CD4-positive, alpha-beta memory T cell (primary cell): Measurements from ENCODE around the gene RPL22L1. TPM values are rescaled to one million over a fixed set of nuclear protein-coding genes. Genes with fewer than 3 reads are reported as not detected.

Experiments
- CTCF ChIA-PET: fragments of 350-600 bp; sonication (Branson Sonifier 250); formaldehyde crosslinking; loops from one replicate; lab custom pipeline; 2021; ENCODE audit warnings: inconsistent platforms; ENCODE audit not compliant: partially characterized antibody; lab: Charles Lee
- POLR2A ChIA-PET: fragments of 350-600 bp; sonication (Branson Sonifier 250); formaldehyde crosslinking; loops from one replicate; lab custom pipeline; 2021; ENCODE audit not compliant: partially characterized antibody; lab: Charles Lee
- DNase-seq, 5 donors: peaks; one replicate each; pipeline versions ENCODE4 v3.0.0 to v3.0.0-alpha.2; 2020 to 2022; ENCODE audit warnings: mixed read lengths in 1 of 5
- H3K27ac ChIP-seq: one replicate; pipeline ENCODE4 v1.7.0; 2013; ENCODE audit warnings: low read depth, low read length
- H3K27me3 ChIP-seq: 2 replicates; pipeline ENCODE4 v1.7.0; 2013; ENCODE audit warnings: mild to moderate bottlenecking, low read length, moderate library complexity; ENCODE audit not compliant: insufficient read depth
- H3K36me3 ChIP-seq: 2 replicates; pipeline ENCODE4 v1.7.0; 2013; ENCODE audit warnings: mild to moderate bottlenecking, low read length, moderate library complexity; ENCODE audit not compliant: insufficient read depth
- H3K4me1 ChIP-seq: 2 replicates; pipeline ENCODE4 v1.7.0; 2013; ENCODE audit warnings: mild to moderate bottlenecking, low read length, moderate library complexity; ENCODE audit not compliant: insufficient read depth
- H3K4me3 ChIP-seq, 2 donors: one replicate each; pipeline ENCODE4 v1.7.0; 2013; ENCODE audit warnings: low read length in 2 of 2, mild to moderate bottlenecking in 1 of 2
- H3K9me3 ChIP-seq, 2 donors: one replicate each; pipeline ENCODE4 v1.7.0; 2013; ENCODE audit warnings: low read length in 2 of 2, control low read depth in 1 of 2; ENCODE audit not compliant: control insufficient read depth in 1 of 2
- H3K27ac Mint-ChIP-seq, 7 donors: one replicate each; pipeline ENCODE4 v1.8.0; 2020 to 2021; ENCODE audit warnings: mixed read lengths in 7 of 7, mild to moderate bottlenecking in 6 of 7, inconsistent platforms in 3 of 7, moderate library complexity in 3 of 7
- H3K27me3 Mint-ChIP-seq, 2 donors: one replicate each; pipeline ENCODE4 v1.8.0; 2020 to 2021; ENCODE audit warnings: mixed read lengths in 2 of 2
- H3K36me3 Mint-ChIP-seq, 2 donors: one replicate each; pipeline ENCODE4 v1.8.0; 2020 to 2021; ENCODE audit warnings: mixed read lengths in 2 of 2, inconsistent platforms in 1 of 2, mild to moderate bottlenecking in 1 of 2
- H3K4me1 Mint-ChIP-seq, 4 donors: one replicate each; pipeline ENCODE4 v1.8.0; 2020 to 2021; ENCODE audit warnings: mixed read lengths in 4 of 4, mild to moderate bottlenecking in 1 of 4
- H3K4me3 Mint-ChIP-seq, 8 donors: one replicate each; pipeline ENCODE4 v1.8.0; 2020 to 2021; ENCODE audit warnings: mixed read lengths in 8 of 8, mild to moderate bottlenecking in 7 of 8, moderate library complexity in 6 of 8, inconsistent platforms in 3 of 8
- H3K9me3 Mint-ChIP-seq, 8 donors: one replicate each; pipeline ENCODE4 v1.8.0; 2020 to 2021; ENCODE audit warnings: mixed read lengths in 8 of 8, mild to moderate bottlenecking in 5 of 8, inconsistent platforms in 3 of 8, moderate library complexity in 1 of 8
- intact Hi-C: fragments of 100-400 bp; cut with micrococcal nuclease; formaldehyde crosslinking; loops from one replicate; pipeline ENCODE4 v1.15.1; 2023
- polyA plus RNA-seq, 2 donors: library from polyadenylated mRNA; unstranded; fragments of 300-500 nt; fragmentation: Illumina TruSeq; gene quantifications; one replicate each; pipeline ENCODE4 v1.2.3, GENCODE V29; 2021
- total RNA-seq, 2 experiments: library from RNA; stranded (reverse); gene quantifications; one replicate each; pipeline ENCODE4 v1.2.3, GENCODE V29; 2021

The RPL22L1 gene
- total and polyA plus RNA-seq, 4 experiments from 2014 or later, result 27.2 to 43.1 (median 32.1) TPM

- Histone ChIP-seq H3K27me3 (no peaks in the 10 kb centered on the region), H3K4me1 (no peaks in the 10 kb centered on the region), H3K36me3 (no peaks in the 10 kb centered on the region), H3K9me3 (no peaks in the 10 kb centered on the region), H3K4me3 (no peak overlapping the region), H3K27ac (no peak overlapping the region)
- POLR2A ChIA-PET, result no interaction called here
- H3K4me1 Mint-ChIP-seq, result peaks cover 0 to 2% (median under 1%) of the 10 kb centered on the region in 4 donors
- H3K4me3 Mint-ChIP-seq, result no peak overlapping the region
- no peak for DNase-seq
- no peak overlapping the region for H3K27ac Mint-ChIP-seq
- CTCF ChIA-PET, result no interaction called here
- H3K9me3 Mint-ChIP-seq, result no peaks in the 10 kb centered on the region
- H3K36me3 Mint-ChIP-seq, result no peaks in the 10 kb centered on the region
- peaks cover 7 to 15% of the 10 kb centered on the region in 2 donors for H3K27me3 Mint-ChIP-seq
- intact Hi-C loops, result no loop called here
Observed at GRCh38 chr3:170816841-170817240, 53.2 kb downstream of the RPL22L1 start.

- H3K9me3 ChIP-seq, result no peaks in the 10 kb centered on the region
- POLR2A ChIA-PET, result no interaction called here
- H3K27ac Mint-ChIP-seq, result no peak overlapping the region
- peaks cover 5 to 12% of the 10 kb centered on the region in 2 donors for H3K27me3 Mint-ChIP-seq
- H3K36me3 Mint-ChIP-seq, result no peaks in the 10 kb centered on the region
- no peak overlapping the region for H3K27ac ChIP-seq
- H3K27me3 ChIP-seq, result no peaks in the 10 kb centered on the region
- CTCF ChIA-PET, result no interaction called here
- H3K4me1 ChIP-seq, result no peaks in the 10 kb centered on the region
- DNase-seq, result no peak
- H3K4me1 Mint-ChIP-seq, result peaks cover 0 to 4% (median under 1%) of the 10 kb centered on the region in 4 donors
- no peak overlapping the region for H3K4me3 ChIP-seq
- intact Hi-C loops, result no loop called here
- H3K4me3 Mint-ChIP-seq, result no peak overlapping the region
- no peaks in the 10 kb centered on the region for H3K9me3 Mint-ChIP-seq
- H3K36me3 ChIP-seq, result no peaks in the 10 kb centered on the region
Observed at GRCh38 chr3:170816341-170816740, 53.7 kb downstream of the RPL22L1 start.

DNA sequence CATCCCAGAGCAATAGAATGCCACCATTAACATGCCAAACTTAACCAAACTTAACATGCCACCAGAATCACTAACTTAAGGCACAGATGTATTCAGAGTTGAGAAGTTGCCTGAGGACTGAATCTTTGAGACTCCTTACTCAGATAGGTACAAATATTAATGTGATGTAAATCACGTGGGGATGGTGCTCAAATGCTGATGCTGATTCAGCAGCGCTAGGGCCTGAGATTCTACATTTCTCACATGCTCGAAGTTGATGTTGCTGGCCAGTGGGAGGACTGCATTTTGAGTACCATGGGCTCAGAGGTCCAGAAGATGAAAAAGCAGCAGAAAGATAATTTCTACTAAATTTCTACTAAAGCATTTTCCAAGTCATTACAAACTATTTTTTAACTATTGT, 54.1 kb downstream of the RPL22L1 start:
- Histone ChIP-seq H3K4me1 (no peaks in the 10 kb centered on the region), H3K9me3 (no peaks in the 10 kb centered on the region), H3K27me3 (no peaks in the 10 kb centered on the region), H3K27ac (no peak overlapping the region), H3K4me3 (no peak overlapping the region), H3K36me3 (no peaks in the 10 kb centered on the region)
- Mint-ChIP-seq H3K9me3 (no peaks in the 10 kb centered on the region), H3K36me3 (no peaks in the 10 kb centered on the region), H3K27ac (no peak overlapping the region), H3K27me3 (peaks cover 5 to 11% of the 10 kb centered on the region in 2 donors), H3K4me1 (peaks cover 0 to 4% (median under 1%) of the 10 kb centered on the region in 4 donors), H3K4me3 (no peak overlapping the region)
- DNase-seq, result no peak
- ChIA-PET POLR2A (no interaction called here), CTCF (no interaction called here)
- intact Hi-C loops, result no loop called here

GRCh38 chr3:170815340-170815739, 54.7 kb downstream of the RPL22L1 start:
- Mint-ChIP-seq H3K27ac (no peak overlapping the region), H3K4me1 (peaks cover 0 to 4% (median under 1%) of the 10 kb centered on the region in 4 donors), H3K9me3 (no peaks in the 10 kb centered on the region), H3K36me3 (no peaks in the 10 kb centered on the region), H3K27me3 (peaks cover 0 to 7% of the 10 kb centered on the region in 2 donors), H3K4me3 (no peak overlapping the region)
- no peaks in the 10 kb centered on the region for H3K9me3 ChIP-seq
- H3K36me3 ChIP-seq, result no peaks in the 10 kb centered on the region
- intact Hi-C loops, result no loop called here
- no peaks in the 10 kb centered on the region for H3K27me3 ChIP-seq
- ChIA-PET POLR2A (no interaction called here), CTCF (interaction anchor here (1.9 kb wide), 1 partner anchor 26 kb away, joined by 3 read pairs; no protein-coding TSS in a partner anchor)
- H3K4me3 ChIP-seq, result no peak overlapping the region
- no peaks in the 10 kb centered on the region for H3K4me1 ChIP-seq
- no peak overlapping the region for H3K27ac ChIP-seq
- DNase-seq, result no peak

Other genes with a start within 250 kb of the RPL22L1 start
- gene EIF5A2, start 38.4 kb upstream of the RPL22L1 start, total RNA-seq, result 10 to 100 TPM; 11.4 to 12.2 TPM
- 10 to 100 TPM; 14.0 to 26.3 TPM for gene EIF5A2, start 38.4 kb upstream of the RPL22L1 start, polyA plus RNA-seq
- not detected for gene SLC2A2, start 156.5 kb upstream of the RPL22L1 start, total RNA-seq
- not detected for gene SLC2A2, start 156.5 kb upstream of the RPL22L1 start, polyA plus RNA-seq